Measurements from ENCODE around the gene CYSTM1.

DNA sequence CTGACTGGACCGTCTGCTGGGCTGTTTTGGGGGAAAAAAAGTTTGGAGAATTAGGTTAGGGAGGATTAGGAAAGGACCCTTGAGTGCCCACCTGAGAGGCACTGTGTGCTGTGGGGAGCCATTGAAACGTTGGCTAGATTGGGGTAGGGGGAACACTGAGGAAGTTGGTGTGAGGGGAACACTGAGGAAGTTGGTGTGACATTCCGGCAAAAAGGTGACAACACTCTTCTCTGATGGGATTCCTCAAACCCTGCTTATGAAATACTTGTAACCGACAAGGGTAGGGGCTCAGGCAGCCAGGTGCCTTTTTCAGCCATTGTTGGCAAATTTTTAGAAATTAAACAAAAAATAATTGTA, 1.0 kb downstream of the CYSTM1 start:
- TF ChIP-seq CTCF (IDR thresholded peaks at IDR 0.05) (no peak), EP300 (IDR thresholded peaks at IDR 0.05) (no peak), POLR2A (IDR thresholded peaks at IDR 0.05) (no peak), POLR2AphosphoS5 (IDR thresholded peaks at IDR 0.05) (no peak)

Measured in suprapubic skin (tissue), 4 donors.